Measurements from ENCODE around the gene NDEL1.

- TF ChIP-seq ZBTB33 (IDR thresholded peaks at IDR 0.05; ENCODE audit: extremely low read depth, insufficient replicate concordance, low read length) (no peak), CTCF (IDR thresholded peaks at IDR 0.05 in 2 of 3, conservative IDR thresholded peaks at IDR 0.05 in 1 of 3; ENCODE audit: borderline replicate concordance in 1 of 3, insufficient read depth in 1 of 3, low read depth in 2 of 3, low read length in 2 of 3) (no peak), CEBPB (IDR thresholded peaks at IDR 0.05; ENCODE audit: low read depth) (no peak), POLR2A (IDR thresholded peaks at IDR 0.05; ENCODE audit: borderline replicate concordance, extremely low read depth, insufficient read depth, insufficient read length) (no peak), POLR2AphosphoS5 (IDR thresholded peaks at IDR 0.05; ENCODE audit: low read depth, low read length) (no peak), ZFX (IDR thresholded peaks at IDR 0.05) (no peak), RAD21 (IDR thresholded peaks at IDR 0.05; ENCODE audit: low read depth) (no peak), SRF (IDR thresholded peaks at IDR 0.05; ENCODE audit: low read depth) (no peak), EZH2phosphoT487 (IDR thresholded peaks at IDR 0.05; ENCODE audit: borderline replicate concordance) (no peak), TCF7L2 (IDR thresholded peaks at IDR 0.05; ENCODE audit: borderline replicate concordance, extremely low read depth, insufficient read depth, insufficient read length) (no peak), EZH2 (IDR thresholded peaks at IDR 0.05) (no peak), SP1 (IDR thresholded peaks at IDR 0.05; ENCODE audit: low read depth) (no peak)
- TF ChIP-seq, protein P1, sequence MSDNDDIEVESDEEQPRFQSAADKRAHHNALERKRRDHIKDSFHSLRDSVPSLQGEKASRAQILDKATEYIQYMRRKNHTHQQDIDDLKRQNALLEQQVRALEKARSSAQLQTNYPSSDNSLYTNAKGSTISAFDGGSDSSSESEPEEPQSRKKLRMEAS (IDR thresholded peaks at IDR 0.05): no peak
These were observed 4.7 kb upstream of the NDEL1 start for GRCh38 chr17:8430966-8431365.

Measured in HCT116 (cell line).